Liver (tissue), 2 donors: ENCODE results near the gene ZDHHC6.

Source experiments
- CTCF ChIP-seq: fragments of 150-350 bp; IDR thresholded peaks from 2 replicates; pipeline ENCODE4 v1.5.1; 2017; ENCODE audit warnings: improper control_type of control experiment, low read depth, low read length; ENCODE audit not compliant: missing input control
- YY1 ChIP-seq: IDR thresholded peaks from 2 replicates; pipeline ENCODE4 v1.6.1; 2016; ENCODE audit warnings: antibody characterized with exemption, mild to moderate bottlenecking
- ZBTB33 ChIP-seq: IDR thresholded peaks from 2 replicates; pipeline ENCODE4 v1.6.1; 2016; ENCODE audit warnings: antibody characterized with exemption
- donor health status: healthy.

GRCh38 chr10:112429654-112430230 is 17.0 kb downstream of the ZDHHC6 start:
- TF ChIP-seq CTCF = no peak
- no peak for TF ChIP-seq ZBTB33
- no peak for TF ChIP-seq YY1
